ENCODE data around the gene UNC13B.
"Not testable (repeated sequence)": the region's sequence is repeated elsewhere in the genome, so short reads cannot be mapped to it uniquely, and the experiment has no call there.

The UNC13B gene

DNA sequence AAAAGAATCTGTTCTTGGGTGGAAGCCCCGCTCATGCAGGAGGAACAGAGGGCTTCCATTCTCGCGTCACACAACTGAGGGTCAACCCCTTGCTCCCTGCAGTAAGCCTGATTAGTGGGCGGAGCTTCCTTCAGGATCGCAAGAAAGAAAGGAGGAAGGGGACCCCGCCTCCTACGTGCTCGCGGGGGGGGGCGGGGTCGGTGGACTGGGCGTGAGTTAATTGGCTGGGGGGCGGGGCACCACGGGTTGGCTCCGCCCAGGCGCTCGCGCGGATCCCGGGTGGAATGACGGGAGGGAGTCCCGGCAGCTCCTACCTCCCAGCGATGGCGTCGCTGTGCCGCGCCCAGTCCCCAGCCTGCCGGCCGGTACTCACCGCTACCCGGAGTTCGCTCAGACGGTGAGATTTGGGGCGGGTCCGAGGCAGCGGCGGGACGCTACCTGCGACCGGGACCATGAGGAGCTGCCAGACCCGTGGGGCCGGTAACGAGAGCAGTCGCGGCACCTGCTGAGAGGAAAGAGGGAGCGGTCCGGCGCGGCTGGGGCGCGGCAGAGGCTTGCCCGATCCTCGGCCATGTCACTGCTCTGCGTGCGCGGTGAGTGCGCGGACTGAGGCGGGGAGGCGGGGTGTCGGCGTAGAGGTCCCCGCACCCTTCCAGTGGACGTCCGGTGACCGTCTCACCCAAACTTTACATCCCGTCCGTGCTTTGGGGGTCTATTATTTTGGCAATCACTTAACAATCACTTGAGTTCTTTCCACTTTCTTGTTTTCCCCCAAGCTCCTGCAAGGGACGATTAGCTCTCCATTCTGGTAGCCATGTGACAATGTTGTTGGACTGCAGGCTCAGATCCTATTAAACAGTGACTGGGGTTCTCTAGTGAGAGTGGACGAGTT lies at the start of gene UNC13B:
TSS of gene UNC13B (plus strand) at position 297 of the 892 bp plus-strand sequence. CDS start at position 572, 275 bp downstream.
- DNase-seq (ENCODE audit: low spot score), result peak; percentile 96

DNA sequence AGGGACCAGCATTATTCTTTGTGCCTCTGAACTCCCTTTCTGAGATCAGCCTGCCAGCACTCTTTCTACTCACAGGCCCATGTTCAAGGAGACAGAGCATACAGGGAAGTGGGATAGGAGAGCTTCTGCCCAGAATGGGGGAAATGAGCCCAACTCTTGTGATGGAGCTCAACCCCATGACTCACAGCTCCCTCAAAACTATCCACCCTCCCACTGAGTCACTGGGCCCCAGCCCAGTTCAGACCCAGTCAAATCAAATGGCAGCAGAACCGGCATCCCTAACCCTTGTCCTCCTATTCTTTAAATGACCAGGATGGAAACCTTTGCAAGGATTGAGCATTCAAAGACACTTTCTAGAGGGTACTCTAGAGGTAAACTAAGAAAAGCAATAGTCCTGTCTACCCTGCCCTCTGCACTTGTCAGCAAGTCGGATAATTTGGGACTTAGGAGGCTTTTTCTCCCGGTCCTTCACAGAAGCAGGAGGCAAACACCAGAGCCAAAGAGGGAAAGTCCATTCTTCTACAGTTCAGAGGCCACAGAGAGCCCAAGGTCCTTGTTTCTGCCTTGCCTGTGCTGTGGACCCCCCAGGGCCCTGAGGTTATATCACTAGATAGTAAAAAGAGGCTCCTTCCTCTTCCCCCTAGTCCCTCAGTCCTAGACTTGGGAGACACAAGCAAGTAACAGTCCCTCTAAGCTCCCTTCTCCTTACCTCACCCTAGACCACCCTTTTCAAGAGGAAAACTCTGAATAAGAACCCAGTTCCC lies 49.4 kb upstream of the UNC13B start:
- DNase-seq (ENCODE audit: low spot score), result peak; percentile 26

DNA sequence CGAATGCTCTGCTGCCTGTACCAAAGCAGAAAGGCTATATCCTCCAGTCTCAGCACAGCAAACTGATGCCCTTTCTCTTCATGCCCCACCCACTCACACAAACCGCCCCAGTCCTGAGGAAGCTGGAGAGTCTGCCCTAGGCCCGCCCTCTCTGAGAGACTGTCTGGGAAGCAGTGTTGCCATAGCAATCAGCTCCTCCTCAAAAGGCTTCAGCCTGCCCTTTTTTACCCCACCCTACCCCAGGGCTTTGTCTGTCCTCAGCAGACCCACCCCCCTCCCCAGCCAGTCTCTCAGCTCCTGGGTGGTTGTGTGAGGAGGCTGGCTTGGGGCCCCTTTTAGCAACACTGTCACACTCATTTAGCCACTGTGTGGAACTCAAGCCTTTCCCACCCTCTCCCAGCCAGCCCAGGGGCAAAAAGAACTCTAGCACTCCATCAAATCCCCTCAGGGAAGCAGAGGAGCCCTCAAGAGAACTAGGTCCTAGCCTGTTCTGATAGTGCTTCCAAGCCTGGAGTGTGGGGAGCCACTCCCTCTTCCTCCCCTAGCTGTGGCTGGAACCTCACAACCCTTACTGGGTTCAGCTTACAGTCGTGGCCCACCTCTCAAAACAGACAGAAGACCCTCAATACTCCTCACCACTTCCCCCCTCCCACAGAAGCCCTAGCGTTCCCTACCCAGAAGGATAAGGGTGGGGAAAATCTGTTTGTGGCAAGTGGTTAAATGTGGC lies 47.5 kb upstream of the UNC13B start:
- DNase-seq (ENCODE audit: low spot score), result peak; percentile 80

DNA sequence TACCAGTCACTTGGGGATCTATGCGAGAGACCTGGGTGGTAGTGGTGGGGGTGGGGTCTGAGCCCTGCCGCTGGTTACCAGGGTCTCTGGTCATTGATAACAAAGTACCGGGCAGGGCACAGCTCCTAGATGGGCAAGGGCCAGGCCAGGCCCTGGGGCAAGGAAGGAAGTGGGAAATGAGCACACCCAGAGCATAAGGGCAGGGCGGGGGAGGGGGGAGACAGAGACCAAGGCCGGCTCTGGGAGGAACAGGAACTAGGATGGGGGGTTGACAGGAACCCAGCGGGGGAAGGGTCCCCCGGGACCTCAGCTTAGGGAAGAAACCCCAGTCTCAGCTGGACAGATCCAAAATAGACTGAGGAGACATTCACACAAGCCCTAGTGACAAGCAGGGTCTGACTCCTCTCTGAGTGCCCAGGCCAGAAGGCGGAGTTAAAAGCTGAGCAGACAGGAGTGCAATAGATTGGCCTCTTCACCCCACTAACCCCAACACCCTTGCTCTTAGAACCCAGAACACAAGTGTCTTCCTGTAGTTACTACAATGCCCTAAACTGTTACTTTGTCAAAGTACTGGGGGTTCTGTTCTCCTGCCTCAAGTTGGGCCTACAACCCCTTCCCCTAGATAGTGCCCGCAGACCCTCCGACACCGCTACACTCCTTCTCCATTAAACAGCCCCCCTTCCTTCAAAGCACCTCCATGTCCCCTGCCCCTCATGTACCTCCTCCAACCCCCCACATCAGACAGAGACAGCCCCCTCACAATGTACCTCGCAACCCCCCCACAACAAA lies 46.8 kb upstream of the UNC13B start:
- peak; percentile 61 for DNase-seq (ENCODE audit: low spot score)

DNA sequence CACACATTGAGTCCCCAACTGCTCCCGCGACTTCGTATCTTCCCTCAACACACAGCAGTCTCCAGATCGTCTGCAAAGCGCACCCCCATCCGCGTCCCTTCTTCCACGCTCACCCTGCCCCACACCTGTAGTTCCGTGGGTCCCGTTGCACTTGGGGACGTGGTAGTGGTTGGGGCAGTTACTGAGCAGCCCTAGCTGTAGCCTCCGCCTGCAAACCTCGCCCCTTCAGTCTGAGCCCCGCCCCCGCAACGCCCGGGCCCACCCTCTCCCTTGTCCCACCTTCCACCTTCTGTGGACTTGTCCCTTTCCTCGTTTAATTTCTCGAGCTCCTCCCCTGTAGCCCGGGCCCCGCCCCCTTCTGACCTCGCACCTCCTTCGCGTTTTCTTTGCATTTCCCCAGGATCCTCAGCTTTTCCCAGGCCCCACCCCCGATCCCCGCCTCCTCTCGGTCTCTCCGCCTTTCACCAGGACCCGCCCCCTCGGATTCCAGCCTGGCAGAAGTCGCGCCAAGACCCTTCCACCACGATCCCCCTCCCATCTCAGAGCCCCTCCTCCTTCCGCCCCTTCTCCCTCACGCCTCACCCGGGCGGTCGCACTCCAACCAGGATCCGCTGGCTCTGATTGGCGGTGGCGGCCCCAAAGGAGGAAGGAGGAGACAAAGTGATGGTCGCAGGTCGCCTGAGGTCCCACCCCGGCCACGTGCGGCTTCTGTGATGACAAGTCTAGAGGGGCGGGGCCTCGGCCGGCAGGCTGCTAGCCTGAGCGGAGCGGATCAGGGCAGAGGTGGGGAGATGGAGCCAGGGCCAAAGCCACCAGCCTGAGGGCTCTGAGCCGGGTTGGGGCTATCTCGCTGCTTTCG lies 45.9 kb upstream of the UNC13B start, which contains the start of gene ATOSB:
TSS of gene ATOSB (minus strand) at position 183 of the 859 bp plus-strand sequence. CDS start 7,588 bp downstream, outside the sequence.
- DNase-seq (ENCODE audit: low spot score), result peak; percentile 83

DNA sequence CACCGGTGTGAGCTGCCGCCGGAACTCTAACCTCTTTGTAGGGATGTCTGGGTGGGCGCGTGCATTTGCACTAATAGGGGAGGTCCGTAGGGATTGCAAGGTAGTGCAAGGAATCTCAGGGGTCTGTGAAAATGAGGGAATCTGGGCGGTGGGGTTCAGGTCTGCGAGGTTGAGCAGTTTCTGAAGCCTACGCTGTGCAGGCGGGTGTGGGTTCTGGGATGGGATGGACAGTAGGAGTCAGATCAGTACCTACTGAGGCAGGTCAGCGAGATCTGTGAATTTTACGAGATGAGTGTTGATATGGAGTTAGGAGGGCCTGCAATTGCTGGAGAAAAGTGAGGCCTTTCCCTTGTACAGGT lies 45.3 kb upstream of the UNC13B start:
- DNase-seq (ENCODE audit: low spot score), result no peak

DNA sequence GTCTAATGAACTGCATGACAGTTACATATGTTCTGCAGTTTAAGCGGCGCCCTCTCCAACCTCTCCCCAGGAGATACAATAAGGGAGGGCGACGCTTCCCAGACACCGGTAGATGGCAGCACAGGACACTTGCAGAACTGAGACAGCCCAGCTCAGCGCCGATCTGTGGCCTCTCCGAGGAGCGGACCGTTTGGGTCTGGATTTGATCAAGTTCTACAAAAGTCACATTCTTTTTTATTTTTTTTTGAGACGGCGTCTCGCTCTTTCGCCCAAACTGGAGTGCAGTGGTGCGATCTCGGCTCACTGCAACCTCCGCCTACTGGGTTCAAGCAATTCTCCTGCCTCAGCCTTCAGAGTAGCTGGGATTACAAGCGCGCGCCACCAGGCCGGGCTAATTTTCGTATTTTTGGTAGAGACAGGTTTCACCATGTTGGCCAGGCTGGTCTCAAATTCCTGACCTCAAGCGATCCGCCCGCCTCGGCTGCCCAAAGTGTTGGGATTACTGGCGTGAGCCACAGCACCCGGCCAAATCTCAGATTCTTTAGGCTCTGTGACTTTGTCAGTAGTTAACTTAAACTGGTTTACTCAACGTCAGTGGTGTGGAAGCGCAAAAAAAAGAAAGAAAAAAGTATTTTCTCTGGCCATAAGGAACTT lies 44.8 kb upstream of the UNC13B start:
- DNase-seq (ENCODE audit: low spot score), result peak; percentile 95

DNA sequence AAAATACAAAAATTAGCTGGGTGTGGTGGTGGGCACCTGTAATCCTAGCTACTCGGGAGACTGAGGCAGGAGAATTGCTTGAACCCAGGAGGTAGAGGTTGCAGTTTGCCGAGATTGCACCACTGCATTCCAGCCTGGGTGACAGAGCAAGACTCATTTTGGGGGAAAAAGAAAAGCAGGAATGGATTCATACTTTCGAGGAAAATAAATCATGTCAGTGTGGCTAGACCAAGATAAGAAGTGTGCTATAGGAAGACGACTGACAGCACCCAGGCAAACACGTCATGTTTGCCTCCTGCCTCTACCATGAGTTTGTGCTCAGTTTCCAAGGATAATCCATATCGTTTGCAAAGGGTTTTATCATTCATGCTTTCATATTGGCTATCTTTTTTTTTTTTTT lies 26.9 kb upstream of the UNC13B start:
- no peak for DNase-seq (ENCODE audit: low spot score)

DNA sequence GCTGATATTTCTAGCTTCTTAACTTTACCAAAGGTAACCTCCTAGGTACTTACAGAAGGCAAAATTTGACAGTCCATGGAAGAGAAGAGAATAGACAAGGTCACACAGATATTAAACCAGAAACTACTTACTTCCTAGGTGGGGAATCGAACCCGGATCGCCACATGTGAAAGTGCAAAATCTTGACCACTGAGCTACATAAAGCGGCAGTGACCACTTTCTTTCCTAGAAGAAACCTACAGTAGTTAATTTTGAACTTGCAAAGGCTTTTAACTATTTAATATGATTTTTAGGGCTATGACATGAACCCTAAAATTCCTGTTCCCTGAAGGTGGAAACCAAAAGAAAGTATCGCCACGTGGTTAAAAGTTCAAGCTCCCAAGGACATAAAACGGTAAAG lies 25.8 kb upstream of the UNC13B start:
- no peak for DNase-seq (ENCODE audit: low spot score)

DNA sequence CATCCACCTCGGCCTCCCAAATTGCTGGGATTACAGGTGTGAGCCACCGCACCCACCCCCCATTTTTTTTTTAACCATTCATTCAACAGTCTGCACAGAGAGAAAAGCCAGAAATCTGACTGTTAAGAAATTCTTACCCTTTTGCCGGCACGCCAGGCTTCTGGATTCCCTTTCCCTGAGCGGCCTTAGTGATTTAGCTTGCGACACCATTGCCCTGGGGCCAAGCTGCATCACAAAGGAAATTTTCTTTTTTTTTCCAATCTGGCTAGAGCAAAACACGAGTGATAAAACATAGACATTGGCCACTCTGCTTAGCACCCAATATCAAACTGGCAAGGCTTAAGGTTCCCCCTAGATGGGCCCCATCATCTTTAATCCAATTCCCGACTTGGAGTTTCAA lies 24.9 kb upstream of the UNC13B start:
- DNase-seq (ENCODE audit: low spot score), result no peak

DNA sequence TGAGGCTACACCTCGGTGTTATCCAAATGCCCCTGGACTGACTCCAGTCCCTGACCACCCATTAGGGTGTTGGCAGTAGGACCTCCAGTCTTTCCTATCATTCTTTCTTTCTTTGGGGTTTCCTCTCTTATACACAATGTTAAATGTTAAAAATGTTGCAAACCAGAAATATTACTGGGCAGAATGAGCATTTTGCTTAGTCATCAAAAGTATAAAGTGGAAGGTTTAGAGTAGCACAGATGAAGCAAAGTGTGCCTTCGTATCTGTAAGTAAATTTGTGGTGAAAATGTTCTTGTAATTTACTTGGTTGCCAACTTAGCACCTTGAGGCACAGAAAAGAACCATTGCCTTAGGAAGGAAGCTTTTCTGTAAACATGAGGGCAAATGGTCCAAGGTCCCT lies 21.7 kb upstream of the UNC13B start:
- DNase-seq (ENCODE audit: low spot score), result no peak

DNA sequence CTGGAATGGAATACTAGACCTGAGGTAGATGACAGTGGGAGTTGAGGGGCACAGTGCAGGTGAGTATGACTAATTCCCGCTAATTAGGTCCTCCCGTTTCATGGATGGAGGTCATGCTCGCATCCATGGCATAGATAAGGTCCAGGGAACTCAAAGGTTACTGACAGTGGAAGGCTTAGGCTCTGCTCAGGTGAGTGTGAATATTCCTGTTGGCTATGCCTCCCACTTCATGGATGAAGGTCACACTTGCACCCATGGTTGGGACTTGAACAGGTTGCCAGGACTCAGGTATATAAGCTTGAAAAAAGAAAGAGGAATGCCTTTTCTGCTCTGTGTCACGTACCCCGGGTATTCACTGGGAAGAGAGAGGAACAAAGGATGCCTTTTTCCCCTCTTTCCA lies 19.8 kb upstream of the UNC13B start:
- no peak for DNase-seq (ENCODE audit: low spot score)

DNA sequence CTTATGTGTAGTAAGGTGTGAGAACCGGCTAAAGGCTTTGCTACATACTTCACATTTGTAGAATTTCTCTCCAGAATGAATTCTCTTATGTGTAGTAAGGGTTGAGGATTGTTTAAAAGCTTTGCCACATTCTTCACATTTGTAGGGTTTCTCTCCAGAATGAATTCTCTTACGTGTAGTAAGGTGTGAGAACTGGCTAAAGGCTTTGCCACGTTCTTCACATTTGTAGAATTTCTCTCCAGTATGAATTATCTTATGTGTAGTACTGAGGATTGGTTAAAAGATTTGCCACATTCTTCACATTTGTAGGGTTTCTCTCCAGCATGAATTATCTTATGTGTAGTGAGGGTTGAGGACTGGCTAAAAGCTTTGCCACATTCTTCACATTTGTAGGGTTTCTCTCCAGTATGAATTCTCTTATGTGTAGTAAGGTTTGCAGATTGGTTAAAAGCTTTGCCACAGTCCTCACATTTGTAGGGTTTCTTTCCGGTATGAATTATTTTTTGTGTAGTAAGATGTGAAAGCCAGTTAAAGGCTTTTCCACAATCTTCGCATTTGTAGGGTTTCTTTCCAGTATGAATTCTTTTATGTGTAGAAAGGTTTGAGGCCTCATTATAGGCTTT lies 13.8 kb upstream of the UNC13B start:
- DNase-seq (ENCODE audit: low spot score), result not testable (repeated sequence)

DNA sequence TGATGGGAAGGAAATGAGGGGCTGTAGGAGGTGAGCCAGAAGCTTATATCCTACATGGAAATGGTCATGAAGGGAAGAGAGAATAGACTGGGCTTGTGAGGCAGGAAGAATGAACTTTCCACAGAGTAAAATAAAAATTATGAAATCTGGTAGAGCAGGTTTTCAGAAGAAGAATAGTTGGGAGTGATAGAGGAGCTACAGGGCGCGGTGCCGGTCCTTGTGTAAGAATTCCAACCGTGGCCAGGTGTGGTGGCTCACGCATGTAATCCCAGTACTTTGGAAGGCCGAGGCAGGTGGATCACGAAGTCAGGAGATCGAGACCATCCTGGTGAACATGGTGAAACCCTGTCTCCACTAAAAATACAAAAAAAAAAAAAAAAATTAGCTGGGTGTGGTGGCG lies 8.9 kb upstream of the UNC13B start:
- no peak for DNase-seq (ENCODE audit: low spot score)

DNA sequence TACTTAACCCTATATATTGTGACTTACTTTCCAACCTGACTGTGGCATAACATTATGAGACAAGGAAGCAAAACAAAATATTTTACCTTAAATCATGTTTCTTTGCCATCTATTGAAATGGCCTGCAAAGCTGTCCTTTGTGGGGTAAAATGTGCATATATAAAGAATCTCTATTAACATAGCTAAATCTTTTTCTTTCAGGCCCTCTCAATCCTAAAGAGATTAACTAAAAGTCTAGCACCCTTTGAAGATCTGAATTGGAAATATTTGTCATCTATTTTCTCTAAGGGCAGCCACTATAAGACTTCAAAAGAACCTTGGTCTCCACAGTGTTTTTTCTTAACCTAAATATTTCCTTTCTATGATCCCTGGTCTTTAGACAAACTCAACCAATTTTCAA lies 5.0 kb upstream of the UNC13B start:
- no peak for DNase-seq (ENCODE audit: low spot score)

DNA sequence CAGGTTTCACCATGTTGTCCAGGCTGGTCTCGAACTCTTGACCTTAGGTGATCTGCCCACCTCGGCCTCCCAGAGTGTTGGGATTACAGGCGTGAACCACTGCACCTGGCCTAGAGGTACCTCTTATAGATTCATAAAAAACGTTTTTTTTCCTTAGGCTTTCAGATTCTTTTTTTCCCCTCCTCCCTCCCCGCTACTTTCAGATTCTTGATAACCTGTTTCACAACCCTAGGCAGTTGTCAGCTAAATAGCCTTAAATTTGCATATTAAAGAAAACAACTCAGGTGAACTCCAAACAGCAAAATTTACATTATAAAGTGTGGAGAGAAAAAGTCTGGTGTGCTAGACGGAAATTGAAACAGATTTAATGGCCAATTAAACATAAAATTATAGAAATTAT lies 4.0 kb upstream of the UNC13B start:
- not testable (repeated sequence) for DNase-seq (ENCODE audit: low spot score)

DNA sequence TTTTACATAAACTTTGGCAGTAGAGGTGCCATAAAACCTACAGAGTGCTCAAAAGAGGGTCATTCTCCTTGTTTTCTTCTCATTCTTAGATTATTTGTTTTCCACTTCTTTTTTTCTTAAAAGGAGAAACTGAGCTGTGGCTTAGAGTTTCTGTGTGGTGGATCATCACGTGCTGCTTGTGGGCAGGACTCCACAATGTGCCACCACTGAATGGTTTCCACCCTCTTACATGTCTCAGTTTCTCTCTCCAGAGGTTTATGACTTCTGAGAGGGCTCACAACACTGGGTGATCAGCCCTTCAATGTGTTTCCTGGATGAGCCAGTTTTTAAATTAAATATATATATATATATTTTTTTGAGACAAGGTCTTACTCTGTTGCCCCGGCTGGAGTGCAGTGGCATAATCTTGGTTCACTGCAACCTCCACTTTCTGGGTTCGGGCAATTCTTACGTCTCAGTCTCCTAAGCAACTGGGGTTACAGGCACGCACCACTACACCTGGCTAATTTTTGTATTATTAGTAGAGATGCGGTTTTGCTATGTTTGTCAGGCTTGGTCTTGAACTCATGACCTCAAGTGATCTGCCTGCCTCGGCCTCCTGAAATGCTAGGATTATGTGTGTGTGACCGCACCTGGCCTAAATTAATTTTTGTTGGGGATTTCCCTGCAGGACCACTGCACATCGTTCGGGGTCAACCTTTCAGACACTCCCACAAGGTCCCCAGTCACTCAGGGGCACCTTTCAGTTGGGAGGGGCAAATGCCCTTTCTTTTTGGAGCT lies 3.1 kb upstream of the UNC13B start:
- DNase-seq (ENCODE audit: low spot score), result no peak

DNA sequence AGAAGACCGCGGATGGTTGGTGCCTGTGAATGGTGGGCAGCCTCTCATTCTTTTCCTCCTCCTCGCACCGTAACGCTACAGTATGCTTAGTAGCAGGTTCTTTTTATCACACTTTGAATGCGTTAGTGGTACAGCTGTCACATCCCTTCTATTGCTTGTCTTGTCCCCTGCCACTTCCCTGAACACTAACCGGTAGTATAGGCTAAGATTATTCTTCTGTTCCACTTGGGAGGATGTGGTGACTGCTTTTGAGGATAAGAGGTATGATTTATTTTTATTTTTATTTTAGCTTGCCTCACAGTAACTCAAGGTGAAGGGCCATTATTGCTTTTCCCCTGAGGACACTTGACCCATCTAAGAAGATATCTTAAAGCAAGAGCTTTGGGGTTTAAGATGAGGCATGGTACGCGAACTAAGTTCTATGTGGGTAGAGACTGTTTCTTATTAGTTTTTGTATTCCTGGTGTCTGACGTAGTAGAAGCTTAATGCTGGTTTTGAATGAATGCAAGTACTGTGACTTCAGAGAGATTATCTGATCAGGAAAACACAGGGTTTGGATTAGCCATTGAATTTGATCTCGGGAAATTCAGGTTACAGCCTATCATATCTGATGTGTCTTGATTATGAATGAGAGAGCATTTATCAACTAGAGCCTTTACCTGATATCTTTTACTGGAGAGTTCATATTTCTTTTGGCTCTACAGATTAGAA lies 951 bp downstream of the UNC13B start:
- peak; percentile 41 for DNase-seq (ENCODE audit: low spot score)

Data from pons (tissue), 1 donor.